Measurements from ENCODE around the gene NF1. TPM values are rescaled to one million over a fixed set of nuclear protein-coding genes. Genes with fewer than 3 reads are reported as not detected.

The NF1 gene
- total RNA-seq, 2 experiments from 2014 or later: 15.5 to 18.7 TPM

DNA sequence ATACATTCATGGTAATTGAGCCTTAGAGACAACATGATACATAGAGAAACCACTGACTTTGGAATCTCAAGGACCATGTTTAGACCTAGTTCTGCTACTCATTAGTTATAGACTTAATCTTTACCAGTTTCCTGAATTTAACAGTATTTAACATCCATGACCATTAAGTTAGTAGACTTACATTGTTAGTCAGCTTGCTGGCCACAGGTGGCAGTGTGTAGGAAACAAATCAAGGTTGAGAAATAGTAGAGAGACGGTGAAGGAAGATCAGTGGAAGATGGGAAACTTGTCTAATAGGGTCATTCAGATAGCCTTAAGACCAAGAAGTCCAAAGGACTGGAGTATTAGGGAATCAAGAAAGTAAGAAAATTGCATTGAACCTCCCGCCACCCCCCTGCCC, 171.3 kb downstream of the NF1 start:
- Histone ChIP-seq H3K27me3 (ENCODE audit: control insufficient read depth in 1 of 2, insufficient read depth in 2 of 2, low read length in 2 of 2) (no peaks in the 10 kb centered on the region), H3K4me1 (ENCODE audit: insufficient read depth, low read length) (no peaks in the 10 kb centered on the region), H3K4me3 (ENCODE audit: low read length) (no peak overlapping the region), H3K27ac (ENCODE audit: low read depth in 1 of 2, low read length in 2 of 2) (no peak overlapping the region), H3K36me3 (ENCODE audit: insufficient read depth, low read length) (peaks cover 8% of the 10 kb centered on the region), H3K9me3 (ENCODE audit: control insufficient read depth in 1 of 2, insufficient read depth in 1 of 2, low read length in 2 of 2) (no peaks in the 10 kb centered on the region)
- Mint-ChIP-seq H3K27me3 (no peaks in the 10 kb centered on the region), H3K4me3 (no peak overlapping the region), H3K27ac (no peak overlapping the region), H3K36me3 (ENCODE audit: low read depth) (peaks cover 15% of the 10 kb centered on the region), H3K4me1 (ENCODE audit: low read depth) (peaks cover 6% of the 10 kb centered on the region), H3K9me3 (no peaks in the 10 kb centered on the region)
- intact Hi-C loops (cut with DNase I, micrococcal nuclease): loop anchor here (1.0 to 10.0 kb wide), 3 partner anchors 55 to 107 kb away; partner anchors contain the start of gene EVI2A (in 2 of the 2)
- ATAC-seq (ENCODE audit: poor library complexity) (no peak), DNase-seq (peak in 6 of 14 experiments; percentile 3 to 52 (median 38))
- peak; percentile 56 for TF ChIP-seq CTCF (IDR thresholded peaks at IDR 0.05)
- ChIA-PET POLR2A (interaction anchor here (0.6 to 2.2 kb wide), 3 partner anchors 13 to 103 kb away, joined by 3 to 10 read pairs (median 4); no protein-coding TSS in a partner anchor), CTCF (interaction anchor here (0.6 to 2.2 kb wide), 7 partner anchors 41 to 427 kb away, joined by 3 to 7 read pairs (median 5); partner anchors contain the start of gene EVI2B)

DNA sequence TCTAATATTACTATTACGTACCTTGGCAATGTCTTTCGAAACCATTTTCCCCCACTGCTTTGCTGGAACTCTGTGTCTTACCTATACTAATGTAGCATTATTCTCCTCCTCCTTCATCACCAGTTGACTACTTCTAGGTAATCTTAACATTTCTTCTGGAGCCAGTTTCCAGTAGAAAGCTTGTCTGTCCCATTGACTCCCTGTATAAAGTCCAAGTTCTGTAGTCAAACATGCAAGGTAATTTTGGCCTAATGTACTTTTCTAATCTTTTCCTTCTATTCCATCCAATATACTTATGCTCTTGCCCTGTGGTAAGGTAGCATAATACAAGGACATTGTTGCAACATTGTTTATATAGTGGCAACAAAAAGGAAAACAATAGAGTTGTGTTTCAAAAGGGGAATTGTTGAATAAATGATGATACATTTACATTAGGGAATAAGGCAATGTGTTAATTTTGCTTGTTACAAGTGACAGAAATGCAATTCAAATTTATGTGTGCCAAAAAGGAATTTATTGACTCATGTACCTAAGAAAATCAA, 174.3 kb downstream of the NF1 start:
- H3K27me3 Mint-ChIP-seq: no peaks in the 10 kb centered on the region

DNA sequence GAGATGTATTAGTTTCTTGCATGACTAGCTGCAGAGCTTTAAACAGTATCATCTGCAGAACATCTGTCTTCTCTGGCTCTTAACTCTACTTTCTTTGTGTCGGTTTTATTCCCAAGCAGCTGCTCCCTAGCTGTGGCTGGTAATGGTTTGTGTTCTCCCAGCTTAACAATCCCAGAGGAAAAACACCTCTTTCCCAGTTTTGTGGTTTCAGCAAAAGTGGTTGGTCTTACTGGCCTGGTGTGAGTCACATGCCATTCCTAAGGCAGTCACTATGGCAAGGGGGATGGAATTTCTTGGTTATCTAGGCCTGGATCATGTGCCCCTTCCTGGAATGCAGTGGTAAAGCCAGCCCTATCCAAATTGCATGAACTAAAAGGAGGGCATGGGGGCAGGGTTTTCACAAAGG, 174.8 kb downstream of the NF1 start:
- intact Hi-C loops (cut with DNase I, micrococcal nuclease): loop anchor here in 1 of 2 experiments (10.0 kb wide), 1 partner anchor 55 kb away; the partner anchor contains the start of gene EVI2A
- DNase-seq (no peak), ATAC-seq (ENCODE audit: poor library complexity) (no peak)
- H3K27me3 ChIP-seq (ENCODE audit: control insufficient read depth in 1 of 2, insufficient read depth in 2 of 2, low read length in 2 of 2): no peaks in the 10 kb centered on the region
- Mint-ChIP-seq H3K27me3 (no peaks in the 10 kb centered on the region), H3K36me3 (ENCODE audit: low read depth) (peaks cover 15% of the 10 kb centered on the region), H3K4me1 (ENCODE audit: low read depth) (peaks cover 6% of the 10 kb centered on the region), H3K4me3 (no peak overlapping the region), H3K27ac (no peak overlapping the region), H3K9me3 (no peaks in the 10 kb centered on the region)
- ChIA-PET CTCF (interaction anchor here (0.6 to 1.6 kb wide), 3 partner anchors 8 to 534 kb away, joined by 3 read pairs; no protein-coding TSS in a partner anchor), POLR2A (no interaction called here)
- H3K4me1 ChIP-seq (ENCODE audit: insufficient read depth, low read length): no peaks in the 10 kb centered on the region
- H3K4me3 ChIP-seq (ENCODE audit: low read length): no peak overlapping the region
- TF ChIP-seq CTCF (IDR thresholded peaks at IDR 0.05): no peak
- no peaks in the 10 kb centered on the region for H3K9me3 ChIP-seq (ENCODE audit: control insufficient read depth in 1 of 2, insufficient read depth in 1 of 2, low read length in 2 of 2)
- H3K27ac ChIP-seq (ENCODE audit: low read depth in 1 of 2, low read length in 2 of 2): no peak overlapping the region
- peaks cover 4% of the 10 kb centered on the region for H3K36me3 ChIP-seq (ENCODE audit: insufficient read depth, low read length)

More for the DNA sequence above, 174.3 kb downstream of the NF1 start:
- no peak for TF ChIP-seq CTCF (IDR thresholded peaks at IDR 0.05)
- H3K27me3 ChIP-seq (ENCODE audit: control insufficient read depth in 1 of 2, insufficient read depth in 2 of 2, low read length in 2 of 2): no peaks in the 10 kb centered on the region
- H3K4me1 Mint-ChIP-seq (ENCODE audit: low read depth): peaks cover 6% of the 10 kb centered on the region
- ChIA-PET POLR2A (no interaction called here), CTCF (interaction anchor here (0.6 to 1.6 kb wide), 3 partner anchors 9 to 534 kb away, joined by 3 read pairs; no protein-coding TSS in a partner anchor)
- H3K4me3 Mint-ChIP-seq: no peak overlapping the region
- H3K4me3 ChIP-seq (ENCODE audit: low read length): no peak overlapping the region
- no peak overlapping the region for H3K27ac ChIP-seq (ENCODE audit: low read depth in 1 of 2, low read length in 2 of 2)
- DNase-seq: no peak
- H3K9me3 Mint-ChIP-seq: no peaks in the 10 kb centered on the region
- no peak for ATAC-seq (ENCODE audit: poor library complexity)
- intact Hi-C loops (cut with DNase I, micrococcal nuclease): loop anchor here in 1 of 2 experiments (10.0 kb wide), 1 partner anchor 56 kb away; the partner anchor contains the start of gene EVI2A
- H3K36me3 Mint-ChIP-seq (ENCODE audit: low read depth): peaks cover 15% of the 10 kb centered on the region
- H3K36me3 ChIP-seq (ENCODE audit: insufficient read depth, low read length): peaks cover 4% of the 10 kb centered on the region
- no peak overlapping the region for H3K27ac Mint-ChIP-seq
- no peaks in the 10 kb centered on the region for H3K9me3 ChIP-seq (ENCODE audit: control insufficient read depth in 1 of 2, insufficient read depth in 1 of 2, low read length in 2 of 2)
- no peaks in the 10 kb centered on the region for H3K4me1 ChIP-seq (ENCODE audit: insufficient read depth, low read length)

Measured in CD4-positive, alpha-beta T cell (primary cell).